Panc1 (cell line): Measurements from ENCODE around the gene KRTAP4-12. TPM values are rescaled to one million over a fixed set of nuclear protein-coding genes. Genes with fewer than 3 reads are reported as not detected.
"Not testable (repeated sequence)": the region's sequence is repeated elsewhere in the genome, so short reads cannot be mapped to it uniquely, and the experiment has no call there.

Source experiments
- ATAC-seq: fragments of 200-7000 bp; cut with Tn5 transposase; 2 replicates; pipeline ENCODE4 v1.9.1; 2020; ENCODE audit warnings: mild to moderate bottlenecking, moderate library complexity
- BruUV-seq: library from RNA; stranded (reverse); fragments of 400-500 nt; replicated peaks from 2 replicates; lab custom pipeline; 2021; lab: Mats Ljungman, UMichigan
- CTCF ChIA-PET: fragments of 300-600 bp; sonication (Branson Sonifier 250); formaldehyde crosslinking; loops from one replicate; lab custom pipeline; 2022; ENCODE audit warnings: antibody characterized with exemption; lab: Charles Lee
- POLR2A ChIA-PET: fragments of 300-600 bp; sonication (Branson Sonifier 250); formaldehyde crosslinking; loops from one replicate; lab custom pipeline; 2022; ENCODE audit warnings: antibody characterized with exemption; lab: Charles Lee
- DNase-seq: peaks from one replicate; pipeline ENCODE4 v3.0.0-alpha.2; 2010; ENCODE audit warnings: low read depth, low spot score
- H3K27ac ChIP-seq: 2 replicates; pipeline ENCODE4 v1.5.1; 2011; ENCODE audit warnings: mild to moderate bottlenecking, low read length, inconsistent platforms
- H3K27me3 ChIP-seq: fragments of 200-500 bp; sonication (Bioruptor generic); 2 replicates; pipeline ENCODE4 v1.6.0; 2014; ENCODE audit warnings: low read length, inconsistent platforms; ENCODE audit not compliant: control insufficient read depth, insufficient read depth
- H3K36me3 ChIP-seq: fragments of 200-500 bp; sonication (Bioruptor generic); 2 replicates; pipeline ENCODE4 v1.5.1; 2014; ENCODE audit warnings: inconsistent platforms, mild to moderate bottlenecking, low read length, moderate library complexity; ENCODE audit not compliant: control insufficient read depth, insufficient read depth
- H3K4me1 ChIP-seq: 2 replicates; pipeline ENCODE4 v1.5.1; 2011; ENCODE audit warnings: inconsistent platforms, mild to moderate bottlenecking, low read length, moderate library complexity; ENCODE audit not compliant: control insufficient read depth, insufficient read depth
- H3K4me3 ChIP-seq, 2 experiments: 2 replicates each; pipeline ENCODE4 v1.5.1; 2011 to 2012; ENCODE audit warnings: low read depth in 2 of 2, low read length in 2 of 2, mild to moderate bottlenecking in 2 of 2, inconsistent platforms in 1 of 2, moderate library complexity in 1 of 2
- H3K9me3 ChIP-seq: fragments of 200-500 bp; sonication (Bioruptor generic); 2 replicates; pipeline ENCODE4 v1.5.1; 2014; ENCODE audit warnings: low read depth, mild to moderate bottlenecking, inconsistent platforms, low read length, moderate library complexity; ENCODE audit not compliant: control insufficient read depth, insufficient read depth
- CTCF ChIP-seq: fragments of 450-650 bp; IDR thresholded peaks from 2 replicates; pipeline ENCODE4 v1.5.1; 2017; ENCODE audit warnings: mild to moderate bottlenecking
- POLR2AphosphoS5 ChIP-seq: IDR thresholded peaks from 2 replicates; pipeline ENCODE4 v1.6.1; 2012; ENCODE audit warnings: mild to moderate bottlenecking, low read depth, low read length, moderate library complexity
- REST ChIP-seq, 2 experiments: IDR thresholded peaks; 2 replicates each; pipeline ENCODE4 v1.6.1; 2011 to 2012; ENCODE audit warnings: low read depth in 2 of 2, control low read depth in 1 of 2, low read length in 1 of 2, mild to moderate bottlenecking in 1 of 2, moderate library complexity in 1 of 2; ENCODE audit not compliant: insufficient read depth in 1 of 2
- SIN3A ChIP-seq: IDR thresholded peaks from 2 replicates; pipeline ENCODE4 v1.6.1; 2012; ENCODE audit warnings: low read depth, mild to moderate bottlenecking, low read length, moderate library complexity, borderline replicate concordance; ENCODE audit not compliant: insufficient read depth
- TCF7L2 ChIP-seq: IDR thresholded peaks from 2 replicates; pipeline ENCODE4 v1.6.1; 2011; ENCODE audit warnings: mild to moderate bottlenecking, low read depth, low read length, inconsistent platforms
- in situ Hi-C: cut with HindIII; loops from 2 replicates; pipeline ENCODE4 v1.10.0; 2016; ENCODE audit warnings: low sequenced_read_pairs, low pct_unique_long_range_greater_than_20kb
- intact Hi-C: fragments of 100-400 bp; cut with micrococcal nuclease; formaldehyde crosslinking; loops from one replicate; pipeline ENCODE4 v1.10.0; 2022; ENCODE audit not compliant: unreplicated experiment
- total RNA-seq: library from RNA; stranded (reverse); gene quantifications from one replicate; pipeline ENCODE4 v1.2.1, GENCODE V29; 2021; ENCODE audit not compliant: unreplicated experiment

Gene KRTAP4-12
- total RNA-seq, 1 experiment from 2014 or later, result not detected

GRCh38 chr17:41103896-41104295, 20.1 kb downstream of the KRTAP4-12 start:
- BruUV-seq, result no TSS peak
- no peak for TF ChIP-seq SIN3A
- no peak for TF ChIP-seq TCF7L2
- no peak for TF ChIP-seq POLR2AphosphoS5
- TF ChIP-seq CTCF, result no peak
- TF ChIP-seq REST (IDR thresholded peaks at IDR 0.05; ENCODE audit: insufficient read depth in 1 of 2, low read depth in 2 of 2, low read length in 1 of 2), result no peak
- intact Hi-C loops (loop anchor here (5.0 kb wide), 1 partner anchor 378 kb away; the partner anchor contains the start of gene KRT35), in situ Hi-C loops (no loop called here)
- no peak overlapping the region for H3K27ac ChIP-seq
- H3K27me3 ChIP-seq, result no peaks in the 10 kb centered on the region
- DNase-seq (no peak), ATAC-seq (no peak)
- ChIA-PET CTCF (no interaction called here), POLR2A (interaction anchor here (0.6 kb wide), 1 partner anchor 654 kb away, joined by 3 read pairs; no protein-coding TSS in a partner anchor)
- no peaks in the 10 kb centered on the region for H3K9me3 ChIP-seq
- no peaks in the 10 kb centered on the region for H3K4me1 ChIP-seq
- no peaks in the 10 kb centered on the region for H3K36me3 ChIP-seq
- no peak overlapping the region for H3K4me3 ChIP-seq

- ChIA-PET CTCF (no interaction called here), POLR2A (interaction anchor here (0.6 kb wide), 1 partner anchor 12 kb away, joined by 3 read pairs; no protein-coding TSS in a partner anchor)
- Histone ChIP-seq H3K4me1 (no peaks in the 10 kb centered on the region), H3K9me3 (no peaks in the 10 kb centered on the region), H3K36me3 (no peaks in the 10 kb centered on the region), H3K27me3 (no peaks in the 10 kb centered on the region), H3K27ac (no peak within 1 kb of the TSS), H3K4me3 (no peak within 1 kb of the TSS)
- no TSS peak for BruUV-seq
- intact Hi-C loops, result loop anchor here (5.0 kb wide), 1 partner anchor 381 kb away; the partner anchor contains the start of gene KRT35
- ATAC-seq (no peak), DNase-seq (no peak)
- in situ Hi-C loops, result no loop called here
- TF ChIP-seq TCF7L2 (no peak), POLR2AphosphoS5 (no peak)
Observed at GRCh38 chr17:41101586-41102259, 22.3 kb downstream of the KRTAP4-12 start, which contains the start of gene KRTAP4-16. KRTAP4-16 (minus strand) TSS chr17:41102209; CDS start chr17:41102209, 0 bp downstream.

- POLR2A ChIA-PET, CTCF ChIA-PET, H3K4me1 ChIP-seq, H3K9me3 ChIP-seq, in situ Hi-C loops, H3K36me3 ChIP-seq, H3K27ac ChIP-seq, BruUV-seq, H3K27me3 ChIP-seq, H3K4me3 ChIP-seq: not testable (repeated sequence)
- intact Hi-C loops, result loop anchor here (5.0 kb wide), 1 partner anchor 382 kb away; the partner anchor contains the start of gene KRT35
- peak; percentile 20 for DNase-seq
- peak; percentile 77 for ATAC-seq
Observed at GRCh38 chr17:41099682-41100480, 24.1 kb downstream of the KRTAP4-12 start.
